GM11168 (cell line): Measurements from ENCODE around the gene GNG2.

ENCODE experiments used
- in situ Hi-C: fragments of 300-500 bp; cut with MboI; formaldehyde crosslinking; loops from one replicate; pipeline ENCODE4 v1.12.0; 2022; ENCODE audit warnings: low sequenced_read_pairs; ENCODE audit not compliant: unreplicated experiment

The GNG2 gene

GRCh38 chr14:51931308-51931707 lies 70.9 kb downstream of the GNG2 start:
- in situ Hi-C loops: no loop called here

GRCh38 chr14:51933191-51933590 lies 72.8 kb downstream of the GNG2 start:
- in situ Hi-C loops: no loop called here

DNA sequence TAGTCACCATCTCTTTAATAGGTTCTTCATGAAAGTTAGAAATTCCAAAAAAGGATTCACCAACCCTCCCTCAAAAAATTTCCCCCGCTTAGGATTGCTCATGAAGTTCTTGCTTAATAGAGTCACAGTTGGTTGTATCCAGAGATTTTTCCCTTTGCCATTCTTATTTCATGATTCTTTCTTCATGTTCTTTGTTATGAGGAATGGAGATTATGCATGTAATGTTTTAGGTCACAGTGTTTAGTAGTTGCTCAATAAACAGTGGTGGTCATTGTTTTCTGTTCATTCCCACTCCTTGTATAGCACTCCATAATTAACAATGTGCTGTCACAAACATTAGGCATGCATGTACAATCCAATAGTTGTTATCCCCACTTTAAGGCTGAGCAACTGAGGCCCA lies 77.7 kb downstream of the GNG2 start:
- in situ Hi-C loops: no loop called here

GRCh38 chr14:51938821-51939220 lies 78.4 kb downstream of the GNG2 start:
- in situ Hi-C loops: no loop called here

GRCh38 chr14:51939226-51939625 lies 78.8 kb downstream of the GNG2 start:
- in situ Hi-C loops: no loop called here

GRCh38 chr14:51939755-51940301 lies 79.4 kb downstream of the GNG2 start:
- in situ Hi-C loops: no loop called here

- in situ Hi-C loops: no loop called here
Measured at GRCh38 chr14:51942971-51943370, 82.6 kb downstream of the GNG2 start.

DNA sequence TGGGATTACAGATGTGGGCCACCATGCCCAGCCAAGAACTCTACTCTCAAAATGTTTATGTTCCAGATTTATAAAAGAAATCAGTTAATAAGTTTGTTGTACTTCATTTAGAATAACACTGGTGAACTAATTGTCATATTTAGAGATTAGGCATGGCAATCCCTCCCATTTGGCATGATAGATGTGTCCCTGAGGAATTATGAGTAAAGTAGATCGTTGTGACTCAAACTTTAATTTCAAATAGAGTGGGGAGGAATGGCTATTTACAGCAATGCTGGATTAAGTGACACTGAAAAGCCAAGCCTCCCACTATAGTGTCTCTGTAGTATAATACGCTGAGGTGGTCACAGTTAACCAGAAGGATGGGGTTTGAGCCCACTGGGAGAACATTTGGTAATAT lies 89.6 kb downstream of the GNG2 start:
- in situ Hi-C loops: no loop called here

GRCh38 chr14:51951656-51952055 lies 91.2 kb downstream of the GNG2 start:
- in situ Hi-C loops: no loop called here

DNA sequence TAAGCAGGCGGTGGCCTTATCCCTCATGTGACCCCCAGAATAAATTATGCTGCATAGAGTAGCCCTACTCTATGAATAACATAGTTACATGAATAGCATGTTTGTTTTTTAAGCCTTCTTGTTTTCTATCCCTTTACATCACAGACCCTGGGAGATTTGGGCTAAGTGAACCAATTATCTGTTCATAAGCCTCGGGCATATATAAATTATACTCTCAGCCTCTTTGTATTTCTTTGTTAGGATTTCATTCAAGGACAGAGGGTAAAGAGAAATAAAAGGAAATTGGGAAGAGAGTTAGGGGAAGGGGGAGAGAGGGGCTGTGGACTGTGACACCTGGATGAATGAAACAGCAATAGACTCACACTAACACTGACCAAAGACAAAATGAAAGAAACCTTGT lies 93.6 kb downstream of the GNG2 start:
- in situ Hi-C loops: no loop called here

GRCh38 chr14:51954657-51955056 lies 94.2 kb downstream of the GNG2 start:
- in situ Hi-C loops: no loop called here

DNA sequence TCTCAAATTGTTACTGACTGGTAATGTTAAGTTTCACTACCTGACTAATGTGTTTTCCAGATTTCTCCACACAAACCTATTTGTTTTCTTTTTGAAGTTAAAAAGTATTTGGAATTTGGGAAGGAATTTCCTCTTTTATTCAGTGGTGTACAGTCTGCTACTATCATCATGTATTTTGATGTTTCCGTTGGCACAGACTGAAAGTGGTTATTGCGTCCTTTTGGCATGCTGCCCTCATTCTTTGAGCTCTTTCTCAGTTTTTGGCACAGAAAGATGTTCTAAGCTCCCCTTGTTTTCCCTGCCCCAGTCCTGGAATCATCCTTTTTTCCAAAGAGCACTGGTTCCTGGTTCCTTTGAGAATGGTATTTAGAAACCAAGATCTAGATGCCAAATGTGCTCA lies 97.5 kb downstream of the GNG2 start:
- in situ Hi-C loops: no loop called here

DNA sequence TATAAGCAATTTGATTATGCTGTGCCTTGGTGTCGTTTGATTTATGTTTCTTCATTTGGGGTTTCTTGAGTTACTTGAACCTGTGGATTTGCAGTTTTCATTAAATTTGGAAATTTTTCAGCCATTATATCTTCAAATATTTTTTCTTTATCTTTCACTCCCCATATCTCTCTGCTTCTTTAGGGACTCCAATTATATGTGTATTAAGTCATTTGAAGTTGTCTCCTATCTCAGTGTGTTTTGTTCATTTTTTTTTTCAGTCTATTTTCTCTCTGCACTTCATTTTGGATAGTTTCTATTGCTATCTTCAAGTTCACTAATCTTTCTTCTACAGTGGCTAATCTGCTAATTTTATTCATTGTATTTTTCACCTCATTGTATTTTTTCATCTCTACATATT lies 99.5 kb downstream of the GNG2 start:
- in situ Hi-C loops: no loop called here

GRCh38 chr14:51960866-51961265 lies 100.5 kb downstream of the GNG2 start:
- in situ Hi-C loops: no loop called here

GRCh38 chr14:51962711-51963110 lies 102.3 kb downstream of the GNG2 start:
- in situ Hi-C loops: no loop called here

DNA sequence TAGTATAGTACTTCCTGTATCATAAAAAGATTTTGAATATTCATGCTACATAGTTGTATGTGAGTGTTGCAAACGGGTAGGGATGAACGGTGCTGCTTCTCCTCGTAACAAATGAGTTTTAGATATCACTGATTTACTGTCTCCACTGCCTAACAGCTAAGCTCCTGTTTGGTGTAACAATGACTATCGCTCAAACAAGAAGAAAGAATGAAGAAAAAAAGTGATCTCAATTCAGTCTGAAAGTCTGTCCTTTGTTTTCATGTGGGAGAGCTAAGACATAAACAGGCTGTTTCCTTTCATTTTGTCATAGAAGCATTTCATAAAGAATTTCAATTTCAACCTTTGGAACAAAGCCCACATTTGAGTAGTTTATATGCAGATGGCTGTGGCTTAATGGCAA lies 102.9 kb downstream of the GNG2 start:
- in situ Hi-C loops: no loop called here

- in situ Hi-C loops: no loop called here
Measured at GRCh38 chr14:51967521-51967920, 107.1 kb downstream of the GNG2 start.

DNA sequence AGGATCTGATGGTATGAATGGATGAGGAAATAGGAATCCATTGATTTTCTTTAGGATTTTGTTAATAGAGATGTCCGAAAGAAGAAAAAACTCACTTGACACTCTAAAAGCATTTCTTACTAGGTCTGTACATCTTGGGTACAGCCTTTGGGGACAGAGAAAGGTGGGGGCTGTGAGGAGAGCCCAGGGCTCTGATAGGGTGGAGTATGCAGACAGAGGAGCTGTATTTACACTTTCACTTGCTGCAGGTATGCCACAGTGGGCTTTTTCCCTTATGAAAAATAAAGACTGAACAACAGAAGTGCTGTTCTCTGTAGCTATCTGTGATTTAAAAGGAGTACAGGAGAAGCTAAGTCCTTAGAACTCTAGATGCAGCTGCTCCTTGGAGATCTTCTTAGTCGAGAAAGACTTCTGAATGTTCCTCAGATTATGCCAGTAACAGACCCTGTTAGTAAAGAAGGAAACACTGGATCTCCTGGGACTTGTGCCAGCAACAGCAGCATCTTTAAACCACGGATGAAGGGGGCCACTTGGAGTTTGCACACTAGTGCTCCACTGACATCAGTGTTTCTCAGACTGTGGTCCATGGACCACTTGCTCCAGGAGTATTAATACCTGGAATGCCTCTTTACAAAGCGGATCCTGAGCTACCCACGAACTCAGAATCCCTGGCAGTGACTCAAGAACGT lies 109.6 kb downstream of the GNG2 start:
- in situ Hi-C loops: loop anchor here (10.0 kb wide), 2 partner anchors 105 to 135 kb away; partner anchors contain the start of gene GNG2

DNA sequence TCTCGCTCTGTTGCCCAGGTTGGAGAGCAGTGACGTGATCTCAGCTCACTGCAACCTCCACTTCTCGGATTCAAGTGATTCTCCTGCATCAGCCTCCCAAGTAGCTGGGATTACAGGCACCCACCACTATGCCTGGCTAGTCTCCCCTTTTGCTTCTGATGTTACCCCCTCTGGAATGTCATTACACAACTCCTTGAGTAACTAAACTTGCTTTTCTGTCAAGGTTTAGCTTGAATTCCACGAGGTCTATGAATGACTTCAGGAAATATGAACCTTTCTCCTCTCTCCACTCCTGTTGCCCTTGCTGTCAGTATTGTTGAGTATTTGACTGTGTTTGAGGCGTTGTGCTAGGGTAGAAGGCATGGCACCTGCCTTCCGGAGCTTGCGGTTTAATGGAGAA lies 112.2 kb downstream of the GNG2 start:
- in situ Hi-C loops: loop anchor here (10.0 kb wide), 2 partner anchors 108 to 138 kb away; partner anchors contain the start of gene GNG2

DNA sequence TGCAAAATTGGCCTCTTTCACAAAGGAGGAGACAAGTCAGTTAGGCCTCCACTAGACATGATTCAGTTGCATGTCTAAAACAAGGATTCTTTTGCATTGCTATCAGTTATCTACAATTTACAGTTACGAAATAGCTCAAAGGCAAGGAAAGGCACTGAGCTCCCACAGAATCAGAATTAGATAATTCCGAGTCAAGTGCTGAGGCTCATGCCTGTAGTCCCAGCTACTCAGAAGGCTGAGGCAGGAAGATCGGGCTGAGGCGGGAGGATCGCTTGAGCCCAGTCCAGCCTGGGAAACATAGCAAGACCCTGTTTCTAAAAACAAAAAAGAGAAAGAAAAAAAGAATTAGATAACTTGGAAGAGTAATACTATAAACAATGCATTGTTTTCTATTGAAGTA lies 116.7 kb downstream of the GNG2 start:
- in situ Hi-C loops: loop anchor here (5.0 to 25.0 kb wide), 4 partner anchors 95 to 590 kb away; partner anchors contain the start of gene GNG2

DNA sequence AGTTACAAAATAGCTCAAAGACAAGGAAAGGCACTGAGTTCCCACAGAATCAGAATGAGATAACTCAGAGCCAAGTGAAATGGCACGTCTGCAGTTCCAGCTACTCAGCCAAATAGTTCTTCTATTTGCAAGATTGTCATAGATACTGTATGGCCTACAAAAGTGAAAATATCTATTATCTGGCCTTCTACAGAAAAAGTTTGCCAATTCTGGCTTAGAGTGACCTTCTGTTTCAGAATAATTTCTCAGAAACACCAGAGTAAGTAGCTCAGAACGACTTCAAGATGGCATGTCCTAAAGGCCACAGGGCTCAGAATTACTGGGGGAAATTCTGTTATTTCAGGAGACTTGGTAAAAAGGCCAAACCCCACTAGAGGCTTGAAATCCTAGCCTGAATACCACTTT lies 118.3 kb downstream of the GNG2 start:
- in situ Hi-C loops: loop anchor here (5.0 to 25.0 kb wide), 4 partner anchors 96 to 591 kb away; partner anchors contain the start of gene GNG2
